CD4-positive, alpha-beta T cell (primary cell): ENCODE data around the gene CDH4. TPM values are rescaled to one million over a fixed set of nuclear protein-coding genes. Genes with fewer than 3 reads are reported as not detected.

Source experiments
- ATAC-seq: fragments of 200-7000 bp; cut with Tn5 transposase; one replicate; pipeline ENCODE4 v1.10.0; 2022; ENCODE audit warnings: mild to moderate bottlenecking; ENCODE audit not compliant: poor library complexity
- CTCF ChIA-PET: fragments of 350-600 bp; sonication (Branson Sonifier 250); formaldehyde crosslinking; loops from one replicate; lab custom pipeline; 2021; ENCODE audit warnings: antibody characterized with exemption, inconsistent platforms; lab: Charles Lee
- POLR2A ChIA-PET: fragments of 350-600 bp; sonication (Branson Sonifier 250); formaldehyde crosslinking; loops from one replicate; lab custom pipeline; 2021; ENCODE audit warnings: antibody characterized with exemption, inconsistent platforms; lab: Charles Lee
- DNase-seq, 14 experiments: peaks; one replicate each; pipeline ENCODE4 v3.0.0-alpha.2; 2013 to 2020; ENCODE audit warnings: mixed read lengths in 2 of 14
- H3K27ac ChIP-seq, 2 donors: one replicate each; pipeline versions ENCODE4 v1.5.1 to v1.7.0; 2013; ENCODE audit warnings: low read length in 2 of 2, low read depth in 1 of 2, mild to moderate bottlenecking in 1 of 2
- H3K27me3 ChIP-seq, 2 experiments: 1 replicate in 1 of 2; 2 replicates in 1 of 2; pipeline versions ENCODE4 v1.6.1 to v1.7.0; 2013; ENCODE audit warnings: low read length in 2 of 2, control low read depth in 1 of 2, mild to moderate bottlenecking in 1 of 2, moderate library complexity in 1 of 2; ENCODE audit not compliant: insufficient read depth in 2 of 2, control insufficient read depth in 1 of 2
- H3K36me3 ChIP-seq: one replicate; pipeline ENCODE4 v1.6.1; 2013; ENCODE audit warnings: low read length, control low read depth; ENCODE audit not compliant: insufficient read depth
- H3K4me1 ChIP-seq: one replicate; pipeline ENCODE4 v1.6.1; 2013; ENCODE audit warnings: low read length, control low read depth; ENCODE audit not compliant: insufficient read depth
- H3K4me3 ChIP-seq: one replicate; pipeline ENCODE4 v1.5.1; 2013; ENCODE audit warnings: mild to moderate bottlenecking, low read length, moderate library complexity
- H3K9me3 ChIP-seq, 2 experiments: 1 replicate in 1 of 2; 2 replicates in 1 of 2; pipeline versions ENCODE4 v1.6.1 to v1.7.0; 2013; ENCODE audit warnings: low read length in 2 of 2, mild to moderate bottlenecking in 2 of 2, control low read depth in 1 of 2, moderate library complexity in 1 of 2; ENCODE audit not compliant: control insufficient read depth in 1 of 2, insufficient read depth in 1 of 2
- H3K27ac Mint-ChIP-seq: one replicate; pipeline ENCODE4 v1.8.0; 2020; ENCODE audit warnings: mixed read lengths
- H3K27me3 Mint-ChIP-seq: one replicate; pipeline ENCODE4 v1.8.0; 2021; ENCODE audit warnings: mixed read lengths
- H3K36me3 Mint-ChIP-seq: one replicate; pipeline ENCODE4 v1.8.0; 2021; ENCODE audit warnings: low read depth, mixed read lengths
- H3K4me1 Mint-ChIP-seq: one replicate; pipeline ENCODE4 v1.8.0; 2021; ENCODE audit warnings: low read depth, mixed read lengths
- H3K4me3 Mint-ChIP-seq: one replicate; pipeline ENCODE4 v1.8.0; 2020; ENCODE audit warnings: mild to moderate bottlenecking, mixed read lengths
- H3K9me3 Mint-ChIP-seq: one replicate; pipeline ENCODE4 v1.8.0; 2020; ENCODE audit warnings: mixed read lengths
- intact Hi-C, 2 experiments: fragments of 100-400 bp; cut with DNase I in 1 of 2; cut with micrococcal nuclease in 1 of 2; formaldehyde crosslinking; loops; one replicate each; pipeline versions ENCODE4 v1.15.1 to v1.9.0; 2023 to 2025; cut with DNase I, micrococcal nuclease
- total RNA-seq, 174 experiments: library from RNA in 2 of 174; stranded (reverse) in 2 of 174; gene quantifications; one replicate each; pipeline ENCODE4 v1.2.3 and lab custom pipeline; 2021 to 2026
- TF ChIP-seq, protein P1 (sequence below): fragments of 200-600 bp; IDR thresholded peaks from one replicate; pipeline ENCODE4 v1.8.0; 2022; ENCODE audit warnings: antibody characterized with exemption, mild to moderate bottlenecking

CDH4 gene
- total RNA-seq, 2 experiments from 2014 or later: 0.11 TPM

DNA sequence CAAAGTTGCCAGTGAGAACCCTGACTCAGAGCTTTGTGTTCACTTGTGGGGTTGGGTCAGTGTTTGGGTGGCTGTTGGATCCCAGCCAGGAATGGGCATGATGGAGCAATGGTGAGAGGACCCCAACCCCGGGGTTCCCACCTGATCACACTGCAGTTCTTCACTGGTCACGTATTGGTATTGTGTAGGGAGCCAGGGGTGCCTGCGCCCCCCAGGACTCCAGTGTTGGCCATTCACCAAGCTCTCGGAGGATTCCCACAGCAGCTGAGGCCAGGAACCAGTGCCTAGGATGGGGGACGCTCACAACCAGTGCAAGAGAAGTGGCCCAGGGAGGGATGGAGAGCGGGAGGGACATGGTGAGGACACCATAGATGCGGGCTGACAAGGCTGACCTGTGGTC, 207.2 kb downstream of the CDH4 start:
- Mint-ChIP-seq H3K27ac (no peak overlapping the region), H3K36me3 (no peaks in the 10 kb centered on the region), H3K4me1 (no peaks in the 10 kb centered on the region), H3K9me3 (no peaks in the 10 kb centered on the region), H3K4me3 (no peak overlapping the region), H3K27me3 (no peaks in the 10 kb centered on the region)
- H3K27me3 ChIP-seq: no peaks in the 10 kb centered on the region
- peaks cover 0 to 35% of the 10 kb centered on the region in 2 experiments for H3K9me3 ChIP-seq
- no peak for ATAC-seq
- H3K27ac ChIP-seq: no peak overlapping the region
- no peak overlapping the region for H3K4me3 ChIP-seq
- TF ChIP-seq, protein P1, sequence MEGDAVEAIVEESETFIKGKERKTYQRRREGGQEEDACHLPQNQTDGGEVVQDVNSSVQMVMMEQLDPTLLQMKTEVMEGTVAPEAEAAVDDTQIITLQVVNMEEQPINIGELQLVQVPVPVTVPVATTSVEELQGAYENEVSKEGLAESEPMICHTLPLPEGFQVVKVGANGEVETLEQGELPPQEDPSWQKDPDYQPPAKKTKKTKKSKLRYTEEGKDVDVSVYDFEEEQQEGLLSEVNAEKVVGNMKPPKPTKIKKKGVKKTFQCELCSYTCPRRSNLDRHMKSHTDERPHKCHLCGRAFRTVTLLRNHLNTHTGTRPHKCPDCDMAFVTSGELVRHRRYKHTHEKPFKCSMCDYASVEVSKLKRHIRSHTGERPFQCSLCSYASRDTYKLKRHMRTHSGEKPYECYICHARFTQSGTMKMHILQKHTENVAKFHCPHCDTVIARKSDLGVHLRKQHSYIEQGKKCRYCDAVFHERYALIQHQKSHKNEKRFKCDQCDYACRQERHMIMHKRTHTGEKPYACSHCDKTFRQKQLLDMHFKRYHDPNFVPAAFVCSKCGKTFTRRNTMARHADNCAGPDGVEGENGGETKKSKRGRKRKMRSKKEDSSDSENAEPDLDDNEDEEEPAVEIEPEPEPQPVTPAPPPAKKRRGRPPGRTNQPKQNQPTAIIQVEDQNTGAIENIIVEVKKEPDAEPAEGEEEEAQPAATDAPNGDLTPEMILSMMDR: no peak
- POLR2A ChIA-PET: no interaction called here
- intact Hi-C loops: no loop called here
- H3K4me1 ChIP-seq: no peaks in the 10 kb centered on the region
- no peak for DNase-seq
- no peaks in the 10 kb centered on the region for H3K36me3 ChIP-seq
- CTCF ChIA-PET: no interaction called here

DNA sequence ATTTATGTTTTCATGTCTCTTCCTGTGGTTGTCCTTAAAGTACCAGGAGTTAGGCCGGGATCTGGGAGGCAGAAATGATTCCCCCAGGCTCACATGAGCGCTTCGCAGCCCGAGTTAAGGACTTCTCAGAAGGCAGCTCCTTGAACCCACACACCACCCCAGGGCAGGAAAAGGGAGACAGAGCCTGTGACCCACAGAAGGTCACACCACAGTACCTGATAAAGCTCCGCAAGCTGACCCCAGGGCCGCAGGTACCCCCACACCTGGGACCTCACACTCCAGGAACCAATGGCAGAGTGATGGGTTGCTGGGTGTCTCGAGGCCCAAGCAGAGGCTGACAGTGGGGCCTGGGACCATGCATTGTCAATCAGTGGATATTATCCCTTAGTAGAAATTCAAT, 207.6 kb downstream of the CDH4 start:
- ChIA-PET POLR2A (no interaction called here), CTCF (no interaction called here)
- Mint-ChIP-seq H3K9me3 (no peaks in the 10 kb centered on the region), H3K27me3 (no peaks in the 10 kb centered on the region), H3K4me3 (no peak overlapping the region), H3K36me3 (no peaks in the 10 kb centered on the region), H3K4me1 (no peaks in the 10 kb centered on the region), H3K27ac (no peak overlapping the region)
- Histone ChIP-seq H3K27ac (no peak overlapping the region), H3K27me3 (no peaks in the 10 kb centered on the region), H3K4me1 (no peaks in the 10 kb centered on the region), H3K36me3 (no peaks in the 10 kb centered on the region), H3K9me3 (peaks cover 0 to 35% of the 10 kb centered on the region in 2 experiments), H3K4me3 (no peak overlapping the region)
- ATAC-seq (no peak), DNase-seq (no peak)
- intact Hi-C loops: no loop called here
- TF ChIP-seq, protein P1: no peak

DNA sequence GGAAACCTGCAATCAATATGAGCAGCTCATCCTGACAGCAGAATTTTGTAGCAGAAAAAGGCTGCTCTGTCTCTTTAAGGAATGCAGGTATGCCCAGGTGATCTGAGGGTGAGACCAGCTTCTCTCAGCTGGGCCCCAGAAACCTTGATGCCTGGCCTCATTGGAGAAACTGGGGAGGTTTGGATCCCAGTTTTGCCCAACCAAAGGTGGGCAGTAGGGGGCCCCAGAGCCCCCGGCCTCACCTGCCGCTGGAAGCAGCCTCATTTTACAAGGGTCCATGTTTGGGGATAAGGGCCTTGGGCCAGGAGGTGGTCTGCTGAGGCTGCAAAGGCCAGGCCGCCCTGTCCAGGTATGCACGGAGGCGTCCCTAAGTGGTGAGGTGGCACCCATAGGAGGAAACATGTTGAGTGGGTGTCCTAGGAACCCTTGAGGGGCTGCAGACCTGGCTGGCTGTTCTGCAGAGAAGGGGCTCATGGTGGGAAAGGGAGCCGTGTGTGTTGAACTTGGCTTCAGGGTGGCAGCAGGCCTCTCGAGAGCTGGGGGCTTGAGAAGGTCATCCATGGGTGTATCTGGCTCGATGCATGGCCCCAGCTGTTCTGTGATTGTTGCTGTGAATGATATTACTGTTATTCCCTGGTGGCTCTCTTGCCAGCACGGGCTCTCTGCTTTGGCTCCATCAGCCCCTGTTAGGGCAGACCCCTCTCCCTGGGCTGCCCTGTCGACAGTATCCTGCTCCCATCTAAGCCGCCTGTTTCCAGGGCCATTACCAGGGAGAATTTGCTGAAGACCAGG, 208.4 kb downstream of the CDH4 start:
- DNase-seq: no peak
- Mint-ChIP-seq H3K27me3 (no peaks in the 10 kb centered on the region), H3K4me1 (no peaks in the 10 kb centered on the region), H3K27ac (no peak overlapping the region), H3K36me3 (no peaks in the 10 kb centered on the region), H3K4me3 (no peak overlapping the region), H3K9me3 (no peaks in the 10 kb centered on the region)
- Histone ChIP-seq H3K4me1 (no peaks in the 10 kb centered on the region), H3K36me3 (no peaks in the 10 kb centered on the region), H3K27me3 (no peaks in the 10 kb centered on the region), H3K9me3 (peaks cover 0 to 35% of the 10 kb centered on the region in 2 experiments), H3K4me3 (no peak overlapping the region), H3K27ac (no peak overlapping the region)
- intact Hi-C loops: no loop called here
- ChIA-PET CTCF (no interaction called here), POLR2A (no interaction called here)
- no peak for ATAC-seq
- TF ChIP-seq, protein P1: no peak
